OCI-LY1 (cell line): ENCODE data around the gene SLC7A8.
"Not testable (repeated sequence)": the region's sequence is repeated elsewhere in the genome, so short reads cannot be mapped to it uniquely, and the experiment has no call there.

Experiments
- CTCF ChIP-seq: fragments of 200-600 bp; sonication (generic), shearing (Covaris generic); IDR thresholded peaks from 2 replicates; pipeline ENCODE4 v1.5.1; 2017; ENCODE audit warnings: mild to moderate bottlenecking, antibody characterized with exemption, low read length, moderate library complexity, mixed read lengths
- EZH2 ChIP-seq: fragments of 200-600 bp; sonication (generic), shearing (Covaris generic); IDR thresholded peaks from 2 replicates; pipeline ENCODE4 v1.8.0; 2017; ENCODE audit warnings: borderline replicate concordance, mixed run types, mild to moderate bottlenecking, antibody characterized with exemption, low read length, moderate library complexity, mixed read lengths

GRCh38 chr14:23108169-23108568 lies 75.3 kb downstream of the SLC7A8 start:
- TF ChIP-seq CTCF, EZH2: not testable (repeated sequence)
